Neural cell (in vitro differentiated cells): ENCODE measurements around the gene SSTR5. TPM values are rescaled to one million over a fixed set of nuclear protein-coding genes. Genes with fewer than 3 reads are reported as not detected.

Experiments used
- H2AFZ ChIP-seq: fragments of 200-600, 300-800 bp; sonication (generic), shearing (Covaris generic); 2 replicates; pipeline ENCODE4 v1.6.0; 2014; ENCODE audit warnings: low read depth, mild to moderate bottlenecking, antibody characterized with exemption, low read length, moderate library complexity
- H3F3A ChIP-seq: fragments of 200-600 bp; shearing (Covaris generic); 2 replicates; pipeline ENCODE4 v1.6.1; 2016; ENCODE audit warnings: mild to moderate bottlenecking, moderate library complexity, mixed read lengths, antibody characterized with exemption, low read length; ENCODE audit not compliant: insufficient read depth, poor library complexity, severe bottlenecking
- H3K27ac ChIP-seq: fragments of 200-600, 300-800 bp; sonication (generic), shearing (Covaris generic); 2 replicates; pipeline ENCODE4 v1.5.1; 2014; ENCODE audit warnings: mild to moderate bottlenecking, low read length, moderate library complexity
- H3K27me3 ChIP-seq: fragments of 300-800, 200-600 bp; sonication (generic), shearing (Covaris generic); 2 replicates; pipeline ENCODE4 v1.6.0; 2014; ENCODE audit warnings: mild to moderate bottlenecking, low read depth, low read length, moderate library complexity; ENCODE audit not compliant: insufficient read depth
- H3K36me3 ChIP-seq: fragments of 300-800, 200-600 bp; sonication (generic), shearing (Covaris generic); 2 replicates; pipeline ENCODE4 v1.5.1; 2014; ENCODE audit warnings: mild to moderate bottlenecking, antibody characterized with exemption, low read length, moderate library complexity; ENCODE audit not compliant: insufficient read depth
- H3K4me2 ChIP-seq: fragments of 300-800, 200-600 bp; sonication (generic), shearing (Covaris generic); 2 replicates; pipeline ENCODE4 v1.6.0; 2014; ENCODE audit warnings: mild to moderate bottlenecking, low read length
- H3K4me3 ChIP-seq: fragments of 300-800, 200-600 bp; sonication (generic), shearing (Covaris generic); 2 replicates; pipeline ENCODE4 v1.5.1; 2014; ENCODE audit warnings: mild to moderate bottlenecking, low read length, moderate library complexity
- H3K79me2 ChIP-seq: fragments of 200-600 bp; shearing (Covaris generic); replicated peaks from 2 replicates; pipeline ENCODE4 v1.6.0; 2014; ENCODE audit warnings: mild to moderate bottlenecking, low read length, moderate library complexity; ENCODE audit not compliant: insufficient read depth
- H3K9ac ChIP-seq: fragments of 300-800, 200-600 bp; sonication (generic), shearing (Covaris generic); 2 replicates; pipeline ENCODE4 v1.6.1; 2016; ENCODE audit warnings: mild to moderate bottlenecking, low read length, mixed read lengths
- H3K9me2 ChIP-seq: fragments of 200-600 bp; shearing (Covaris generic); 2 replicates; pipeline ENCODE4 v1.6.1; 2016; ENCODE audit warnings: mild to moderate bottlenecking, low read length, mixed read lengths; ENCODE audit not compliant: insufficient read depth
- H3K9me3 ChIP-seq: fragments of 200-600, 300-800 bp; sonication (generic), shearing (Covaris generic); 2 replicates; pipeline ENCODE4 v1.6.1; 2016; ENCODE audit warnings: mild to moderate bottlenecking, mixed run types, low read length, moderate library complexity, mixed read lengths
- H4K20me1 ChIP-seq: fragments of 200-600 bp; shearing (Covaris generic); 2 replicates; pipeline ENCODE4 v1.6.1; 2016; ENCODE audit warnings: mild to moderate bottlenecking, mixed run types; ENCODE audit not compliant: insufficient read depth
- EP300 ChIP-seq: fragments of 450-650 bp; conservative IDR thresholded peaks from 2 replicates; pipeline ENCODE4 v1.6.1; 2014; ENCODE audit warnings: antibody characterized with exemption, mild to moderate bottlenecking, moderate library complexity; ENCODE audit not compliant: poor library complexity, severe bottlenecking
- EZH2 ChIP-seq: fragments of 200-600, 300-800 bp; shearing (Covaris generic), sonication (generic); IDR thresholded peaks from 2 replicates; pipeline ENCODE4 v1.6.1; 2014; ENCODE audit warnings: antibody characterized with exemption, low read length, borderline replicate concordance, mild to moderate bottlenecking; ENCODE audit not compliant: insufficient read depth, poor library complexity, severe bottlenecking
- MXI1 ChIP-seq: fragments of 450-650 bp; conservative IDR thresholded peaks from 2 replicates; pipeline ENCODE4 v1.6.1; 2014; ENCODE audit warnings: antibody characterized with exemption, mild to moderate bottlenecking; ENCODE audit not compliant: poor library complexity, severe bottlenecking
- POLR2AphosphoS5 ChIP-seq: IDR thresholded peaks from 2 replicates; pipeline ENCODE4 v1.6.1; 2012
- RAD21 ChIP-seq: fragments of 450-650 bp; conservative IDR thresholded peaks from 2 replicates; pipeline ENCODE4 v1.6.1; 2014; ENCODE audit warnings: antibody characterized with exemption, mild to moderate bottlenecking, moderate library complexity
- SMC3 ChIP-seq: fragments of 450-650 bp; conservative IDR thresholded peaks from 2 replicates; pipeline ENCODE4 v1.6.1; 2014; ENCODE audit warnings: antibody characterized with exemption, mild to moderate bottlenecking, moderate library complexity; ENCODE audit not compliant: poor library complexity
- TAF1 ChIP-seq: IDR thresholded peaks from 2 replicates; pipeline ENCODE4 v1.6.1; 2012; ENCODE audit warnings: low read depth
- polyA plus RNA-seq: library from polyadenylated mRNA; depleted of rRNA; stranded (reverse); fragments of >200 nt; gene quantifications from 2 replicates; pipeline ENCODE4 v1.2.3, GENCODE V29; 2014
- TF ChIP-seq, protein P1 (sequence below): fragments of 450-650 bp; IDR thresholded peaks from 2 replicates; pipeline ENCODE4 v1.5.1; 2014; ENCODE audit warnings: antibody characterized with exemption, mild to moderate bottlenecking, moderate library complexity; ENCODE audit not compliant: poor library complexity, severe bottlenecking
- TF ChIP-seq, protein P2 (sequence below): IDR thresholded peaks from 2 replicates; pipeline ENCODE4 v1.6.1; 2012; ENCODE audit warnings: borderline replicate concordance

SSTR5 gene
- polyA plus RNA-seq, 1 donor from 2014 or later: not detected

DNA sequence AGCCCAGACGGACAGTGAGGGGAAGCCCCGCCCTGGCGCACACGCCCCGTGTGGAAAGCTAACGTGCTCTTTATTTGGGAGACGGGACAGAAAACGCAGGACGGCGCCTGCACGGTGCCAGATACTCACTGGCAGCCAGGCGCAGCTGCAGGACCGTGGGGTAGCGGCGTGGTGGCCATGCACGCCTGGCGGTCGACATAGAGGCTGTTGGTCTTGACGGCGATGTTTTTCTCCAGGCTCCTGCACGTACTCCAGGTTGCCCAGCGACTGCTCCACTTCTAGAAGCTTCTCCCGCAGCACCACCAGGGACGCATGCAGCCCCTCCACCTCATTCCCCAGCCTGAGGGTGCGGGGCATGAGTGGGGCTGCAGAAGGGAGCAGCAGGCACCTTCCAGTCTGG lies 28.6 kb downstream of the SSTR5 start:
- no peak overlapping the region for H2AFZ ChIP-seq
- H3K36me3 ChIP-seq: no peaks in the 10 kb centered on the region
- no peaks in the 10 kb centered on the region for H3K9me3 ChIP-seq
- TF ChIP-seq MXI1 (no peak), EP300 (no peak), SMC3 (no peak), RAD21 (no peak), POLR2AphosphoS5 (no peak), TAF1 (no peak), EZH2 (no peak)
- TF ChIP-seq, protein P1, sequence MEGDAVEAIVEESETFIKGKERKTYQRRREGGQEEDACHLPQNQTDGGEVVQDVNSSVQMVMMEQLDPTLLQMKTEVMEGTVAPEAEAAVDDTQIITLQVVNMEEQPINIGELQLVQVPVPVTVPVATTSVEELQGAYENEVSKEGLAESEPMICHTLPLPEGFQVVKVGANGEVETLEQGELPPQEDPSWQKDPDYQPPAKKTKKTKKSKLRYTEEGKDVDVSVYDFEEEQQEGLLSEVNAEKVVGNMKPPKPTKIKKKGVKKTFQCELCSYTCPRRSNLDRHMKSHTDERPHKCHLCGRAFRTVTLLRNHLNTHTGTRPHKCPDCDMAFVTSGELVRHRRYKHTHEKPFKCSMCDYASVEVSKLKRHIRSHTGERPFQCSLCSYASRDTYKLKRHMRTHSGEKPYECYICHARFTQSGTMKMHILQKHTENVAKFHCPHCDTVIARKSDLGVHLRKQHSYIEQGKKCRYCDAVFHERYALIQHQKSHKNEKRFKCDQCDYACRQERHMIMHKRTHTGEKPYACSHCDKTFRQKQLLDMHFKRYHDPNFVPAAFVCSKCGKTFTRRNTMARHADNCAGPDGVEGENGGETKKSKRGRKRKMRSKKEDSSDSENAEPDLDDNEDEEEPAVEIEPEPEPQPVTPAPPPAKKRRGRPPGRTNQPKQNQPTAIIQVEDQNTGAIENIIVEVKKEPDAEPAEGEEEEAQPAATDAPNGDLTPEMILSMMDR: no peak
- TF ChIP-seq, protein P2, sequence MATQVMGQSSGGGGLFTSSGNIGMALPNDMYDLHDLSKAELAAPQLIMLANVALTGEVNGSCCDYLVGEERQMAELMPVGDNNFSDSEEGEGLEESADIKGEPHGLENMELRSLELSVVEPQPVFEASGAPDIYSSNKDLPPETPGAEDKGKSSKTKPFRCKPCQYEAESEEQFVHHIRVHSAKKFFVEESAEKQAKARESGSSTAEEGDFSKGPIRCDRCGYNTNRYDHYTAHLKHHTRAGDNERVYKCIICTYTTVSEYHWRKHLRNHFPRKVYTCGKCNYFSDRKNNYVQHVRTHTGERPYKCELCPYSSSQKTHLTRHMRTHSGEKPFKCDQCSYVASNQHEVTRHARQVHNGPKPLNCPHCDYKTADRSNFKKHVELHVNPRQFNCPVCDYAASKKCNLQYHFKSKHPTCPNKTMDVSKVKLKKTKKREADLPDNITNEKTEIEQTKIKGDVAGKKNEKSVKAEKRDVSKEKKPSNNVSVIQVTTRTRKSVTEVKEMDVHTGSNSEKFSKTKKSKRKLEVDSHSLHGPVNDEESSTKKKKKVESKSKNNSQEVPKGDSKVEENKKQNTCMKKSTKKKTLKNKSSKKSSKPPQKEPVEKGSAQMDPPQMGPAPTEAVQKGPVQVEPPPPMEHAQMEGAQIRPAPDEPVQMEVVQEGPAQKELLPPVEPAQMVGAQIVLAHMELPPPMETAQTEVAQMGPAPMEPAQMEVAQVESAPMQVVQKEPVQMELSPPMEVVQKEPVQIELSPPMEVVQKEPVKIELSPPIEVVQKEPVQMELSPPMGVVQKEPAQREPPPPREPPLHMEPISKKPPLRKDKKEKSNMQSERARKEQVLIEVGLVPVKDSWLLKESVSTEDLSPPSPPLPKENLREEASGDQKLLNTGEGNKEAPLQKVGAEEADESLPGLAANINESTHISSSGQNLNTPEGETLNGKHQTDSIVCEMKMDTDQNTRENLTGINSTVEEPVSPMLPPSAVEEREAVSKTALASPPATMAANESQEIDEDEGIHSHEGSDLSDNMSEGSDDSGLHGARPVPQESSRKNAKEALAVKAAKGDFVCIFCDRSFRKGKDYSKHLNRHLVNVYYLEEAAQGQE: no peak
- H3K4me2 ChIP-seq: no peak overlapping the region
- no peaks in the 10 kb centered on the region for H3K9me2 ChIP-seq
- no peaks in the 10 kb centered on the region for H3F3A ChIP-seq
- no peaks in the 10 kb centered on the region for H3K27me3 ChIP-seq
- H3K9ac ChIP-seq: no peak overlapping the region
- H3K4me3 ChIP-seq: no peak overlapping the region
- H3K79me2 ChIP-seq: no peaks in the 10 kb centered on the region
- no peaks in the 10 kb centered on the region for H4K20me1 ChIP-seq
- no peak overlapping the region for H3K27ac ChIP-seq

DNA sequence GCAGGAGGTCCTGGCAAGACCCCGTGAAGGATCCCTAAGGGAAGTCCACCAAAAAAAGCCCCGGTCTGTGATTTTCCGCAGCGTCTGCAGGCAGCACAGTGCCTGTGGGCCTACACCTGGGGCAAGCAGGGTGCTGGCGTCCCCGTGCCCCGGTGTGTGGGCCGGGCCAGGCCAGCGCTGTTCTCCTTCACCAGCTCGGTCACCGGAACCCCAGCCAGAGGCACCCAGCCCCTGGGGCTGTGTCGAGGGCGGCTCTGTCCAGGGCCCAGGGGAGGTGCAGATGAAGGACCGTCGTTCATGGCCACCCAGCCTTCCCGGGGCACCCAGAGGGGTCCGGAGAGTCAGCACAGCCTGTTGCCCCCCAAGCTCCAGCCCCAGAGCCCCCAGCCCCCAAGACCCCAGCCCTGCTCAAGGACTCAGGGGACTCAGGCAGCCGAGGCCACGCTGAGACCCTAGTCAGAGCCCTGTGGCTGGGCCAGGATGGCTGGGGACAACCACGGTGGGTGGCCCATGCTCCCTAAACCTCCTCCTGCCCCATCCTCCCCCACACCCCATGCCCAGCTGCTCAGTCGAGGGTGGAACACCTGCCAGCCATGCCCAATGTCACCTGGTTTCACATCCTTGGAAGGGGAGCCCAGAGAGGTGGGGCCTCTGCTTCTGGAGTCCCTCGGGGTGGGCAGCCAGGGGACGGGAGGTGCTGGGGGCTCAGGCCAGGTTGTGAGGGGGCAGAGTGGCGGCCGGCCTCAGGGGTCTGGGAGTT lies 29.2 kb downstream of the SSTR5 start:
- Histone ChIP-seq H3K36me3 (no peaks in the 10 kb centered on the region), H3K9ac (no peak overlapping the region), H3K27me3 (no peaks in the 10 kb centered on the region), H3K9me2 (no peaks in the 10 kb centered on the region), H3F3A (no peaks in the 10 kb centered on the region), H3K4me2 (no peak overlapping the region), H2AFZ (no peak overlapping the region), H4K20me1 (no peaks in the 10 kb centered on the region), H3K79me2 (no peaks in the 10 kb centered on the region), H3K27ac (no peak overlapping the region), H3K4me3 (no peak overlapping the region), H3K9me3 (no peaks in the 10 kb centered on the region)
- TF ChIP-seq, protein P2: no peak
- TF ChIP-seq MXI1: no peak
- no peak for TF ChIP-seq POLR2AphosphoS5
- TF ChIP-seq EZH2: no peak
- no peak for TF ChIP-seq EP300
- no peak for TF ChIP-seq RAD21
- TF ChIP-seq, protein P1: no peak
- no peak for TF ChIP-seq TAF1
- TF ChIP-seq SMC3: no peak
